Mucosa of stomach (tissue), 1 donor: ENCODE measurements around the gene EBF4.
"Not testable (repeated sequence)": the region's sequence is repeated elsewhere in the genome, so short reads cannot be mapped to it uniquely, and the experiment has no call there.

Source experiments
- H3K27me3 ChIP-seq: one replicate; pipeline ENCODE4 v1.7.0; 2013; ENCODE audit warnings: mild to moderate bottlenecking, low read length; ENCODE audit not compliant: control insufficient read depth, insufficient read depth
- H3K36me3 ChIP-seq: one replicate; pipeline ENCODE4 v1.7.0; 2013; ENCODE audit warnings: low read length; ENCODE audit not compliant: control insufficient read depth, insufficient read depth
- H3K4me1 ChIP-seq: one replicate; pipeline ENCODE4 v1.7.0; 2013; ENCODE audit warnings: mild to moderate bottlenecking, low read length; ENCODE audit not compliant: control insufficient read depth, insufficient read depth
- H3K4me3 ChIP-seq: one replicate; pipeline ENCODE4 v1.7.0; 2013; ENCODE audit warnings: low read length
- H3K9ac ChIP-seq: one replicate; pipeline ENCODE4 v1.7.0; 2013; ENCODE audit warnings: mild to moderate bottlenecking, low read length, moderate library complexity
- H3K9me3 ChIP-seq: one replicate; pipeline ENCODE4 v1.7.0; 2013; ENCODE audit warnings: mild to moderate bottlenecking, low read length, moderate library complexity; ENCODE audit not compliant: control insufficient read depth
- donor health status: Pancreatic carcinoma.

EBF4 gene

GRCh38 chr20:2760297-2760951, 67.8 kb downstream of the EBF4 start:
- no peak overlapping the region for H3K9ac ChIP-seq
- no peaks in the 10 kb centered on the region for H3K36me3 ChIP-seq
- H3K4me1 ChIP-seq = peaks cover 6% of the 10 kb centered on the region
- no peaks in the 10 kb centered on the region for H3K9me3 ChIP-seq
- H3K4me3 ChIP-seq = no peak overlapping the region
- H3K27me3 ChIP-seq = peaks cover 14% of the 10 kb centered on the region

- Histone ChIP-seq H3K27me3 (peaks cover 12% of the 10 kb centered on the region), H3K4me1 (peaks cover 6% of the 10 kb centered on the region), H3K4me3 (no peak overlapping the region), H3K36me3 (no peaks in the 10 kb centered on the region), H3K9me3 (no peaks in the 10 kb centered on the region), H3K9ac (no peak overlapping the region)
These were observed 68.3 kb downstream of the EBF4 start for GRCh38 chr20:2760952-2761305.

GRCh38 chr20:2761885-2762284, 69.3 kb downstream of the EBF4 start:
- Histone ChIP-seq H3K9ac (no peak overlapping the region), H3K4me1 (peaks cover 6% of the 10 kb centered on the region), H3K36me3 (no peaks in the 10 kb centered on the region), H3K27me3 (peaks cover 8% of the 10 kb centered on the region), H3K9me3 (no peaks in the 10 kb centered on the region), H3K4me3 (no peak overlapping the region)

- no peaks in the 10 kb centered on the region for H3K9me3 ChIP-seq
- peaks cover 6% of the 10 kb centered on the region for H3K4me1 ChIP-seq
- H3K27me3 ChIP-seq = peaks cover 8% of the 10 kb centered on the region
- H3K9ac ChIP-seq = no peak overlapping the region
- no peak overlapping the region for H3K4me3 ChIP-seq
- no peaks in the 10 kb centered on the region for H3K36me3 ChIP-seq
These were observed 70.1 kb downstream of the EBF4 start for GRCh38 chr20:2762578-2763131.

GRCh38 chr20:2763186-2763585, 70.6 kb downstream of the EBF4 start:
- no peaks in the 10 kb centered on the region for H3K36me3 ChIP-seq
- H3K27me3 ChIP-seq = peaks cover 8% of the 10 kb centered on the region
- peaks cover 6% of the 10 kb centered on the region for H3K4me1 ChIP-seq
- H3K9me3 ChIP-seq = no peaks in the 10 kb centered on the region
- H3K4me3 ChIP-seq = no peak overlapping the region
- H3K9ac ChIP-seq = no peak overlapping the region

- Histone ChIP-seq H3K4me3 (no peak overlapping the region), H3K27me3 (peaks cover 4% of the 10 kb centered on the region), H3K9me3 (no peaks in the 10 kb centered on the region), H3K4me1 (peaks cover 5% of the 10 kb centered on the region), H3K36me3 (no peaks in the 10 kb centered on the region), H3K9ac (no peak overlapping the region)
These were observed 75.4 kb downstream of the EBF4 start for GRCh38 chr20:2767768-2768631.

GRCh38 chr20:2768632-2769015, 76.0 kb downstream of the EBF4 start:
- peaks cover 5% of the 10 kb centered on the region for H3K4me1 ChIP-seq
- H3K36me3 ChIP-seq = no peaks in the 10 kb centered on the region
- peaks cover 4% of the 10 kb centered on the region for H3K27me3 ChIP-seq

GRCh38 chr20:2770091-2770490, 77.5 kb downstream of the EBF4 start:
- not testable (repeated sequence) for H3K4me3 ChIP-seq, H3K9ac ChIP-seq, H3K4me1 ChIP-seq, H3K27me3 ChIP-seq, H3K36me3 ChIP-seq, H3K9me3 ChIP-seq

More at GRCh38 chr20:2768632-2769015, 76.0 kb downstream of the EBF4 start:
- H3K9ac ChIP-seq = no peak overlapping the region
- H3K4me3 ChIP-seq = no peak overlapping the region
- H3K9me3 ChIP-seq = no peaks in the 10 kb centered on the region

- Histone ChIP-seq H3K4me1 (peaks cover 5% of the 10 kb centered on the region), H3K27me3 (peaks cover 4% of the 10 kb centered on the region), H3K36me3 (no peaks in the 10 kb centered on the region), H3K4me3 (no peak overlapping the region), H3K9ac (no peak overlapping the region), H3K9me3 (no peaks in the 10 kb centered on the region)
These were observed 79.1 kb downstream of the EBF4 start for GRCh38 chr20:2771631-2772080.

GRCh38 chr20:2773812-2774211, 81.2 kb downstream of the EBF4 start:
- H3K9ac ChIP-seq = no peak overlapping the region
- no peaks in the 10 kb centered on the region for H3K4me1 ChIP-seq
- no peak overlapping the region for H3K4me3 ChIP-seq
- no peaks in the 10 kb centered on the region for H3K9me3 ChIP-seq
- H3K27me3 ChIP-seq = no peaks in the 10 kb centered on the region
- no peaks in the 10 kb centered on the region for H3K36me3 ChIP-seq

- Histone ChIP-seq H3K27me3 (no peaks in the 10 kb centered on the region), H3K9me3 (no peaks in the 10 kb centered on the region), H3K4me3 (no peak overlapping the region), H3K9ac (no peak overlapping the region), H3K36me3 (no peaks in the 10 kb centered on the region), H3K4me1 (no peaks in the 10 kb centered on the region)
These were observed 82.6 kb downstream of the EBF4 start for GRCh38 chr20:2775139-2775538.

- no peaks in the 10 kb centered on the region for H3K36me3 ChIP-seq
- H3K27me3 ChIP-seq = no peaks in the 10 kb centered on the region
- no peak overlapping the region for H3K9ac ChIP-seq
- no peaks in the 10 kb centered on the region for H3K4me1 ChIP-seq
- no peak overlapping the region for H3K4me3 ChIP-seq
- no peaks in the 10 kb centered on the region for H3K9me3 ChIP-seq
These were observed 86.2 kb downstream of the EBF4 start for GRCh38 chr20:2778602-2779321.
